ENCODE data around the gene PLCE1.

GRCh38 chr10:93980486-93980885 lies 13.2 kb upstream of the PLCE1 start:
- TF ChIP-seq CTCF (IDR thresholded peaks at IDR 0.05) (no peak), EZH2 (IDR thresholded peaks at IDR 0.05) (no peak)

Data from neural progenitor cell (in vitro differentiated cells).